Activated T-cell treated with anti-CD3 and anti-CD28 coated beads, Interleukin-2, amount 50 U/mL, for 48 hours (primary cell): ENCODE data around the gene UBE3C.

Experiments
- DNase-seq, 2 experiments: peaks; one replicate each; pipeline ENCODE4 v3.0.0-alpha.2; 2020

Gene UBE3C

DNA sequence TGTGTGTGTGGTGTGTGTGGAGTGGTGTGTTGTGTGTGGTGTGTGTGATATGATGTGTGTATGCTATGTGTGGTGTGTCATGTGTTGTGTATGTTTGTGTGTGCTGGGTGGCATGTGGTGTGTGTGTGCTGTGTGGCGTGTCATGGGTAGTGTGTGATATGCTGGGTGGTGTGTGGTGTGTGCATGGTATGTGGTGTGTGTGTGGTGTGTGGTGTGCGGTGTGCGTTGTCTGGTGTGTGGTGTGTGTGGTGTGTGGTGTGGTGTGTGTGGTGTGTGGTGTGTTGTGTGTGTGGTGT lies 160.5 kb downstream of the UBE3C start:
- DNase-seq: no peak

DNA sequence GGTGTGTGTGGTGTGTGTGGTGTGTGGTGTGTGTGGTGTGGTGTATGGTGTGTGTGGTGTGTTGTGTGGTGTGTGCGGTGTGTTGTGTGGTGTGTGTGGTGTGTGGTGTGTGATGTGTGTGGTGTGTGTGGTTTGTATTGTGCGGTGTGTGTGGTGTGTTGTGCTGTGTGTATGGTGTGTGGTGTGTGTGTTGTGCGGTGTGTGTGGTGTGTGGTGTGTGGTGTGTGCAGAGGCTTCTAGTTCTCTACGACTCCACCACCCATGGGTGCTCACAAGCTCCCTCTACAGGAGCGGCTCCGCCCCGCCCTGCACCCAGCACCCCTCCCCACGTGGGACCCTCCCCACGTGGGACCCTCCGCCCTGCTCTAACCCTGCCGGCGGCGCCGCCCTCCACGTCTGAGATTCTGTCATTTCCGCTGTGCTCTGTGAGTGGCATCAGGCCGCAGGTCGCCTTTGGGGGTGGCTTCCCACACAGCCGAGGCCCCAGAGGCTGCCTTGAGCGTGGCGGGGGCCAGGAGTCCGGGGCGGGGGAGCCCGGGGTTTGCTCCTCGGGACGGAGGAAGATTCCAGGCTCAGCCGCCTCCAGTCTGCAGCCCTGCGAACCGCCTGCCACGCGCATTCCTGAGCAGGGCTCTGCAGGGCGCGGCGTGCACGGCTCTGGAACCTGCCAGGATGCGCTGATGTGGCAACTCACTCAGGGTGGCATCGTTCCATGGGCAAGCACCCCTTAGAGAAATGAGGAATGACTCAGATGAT lies 161.1 kb downstream of the UBE3C start:
- DNase-seq: peak in 1 of 2 experiments; percentile 53

DNA sequence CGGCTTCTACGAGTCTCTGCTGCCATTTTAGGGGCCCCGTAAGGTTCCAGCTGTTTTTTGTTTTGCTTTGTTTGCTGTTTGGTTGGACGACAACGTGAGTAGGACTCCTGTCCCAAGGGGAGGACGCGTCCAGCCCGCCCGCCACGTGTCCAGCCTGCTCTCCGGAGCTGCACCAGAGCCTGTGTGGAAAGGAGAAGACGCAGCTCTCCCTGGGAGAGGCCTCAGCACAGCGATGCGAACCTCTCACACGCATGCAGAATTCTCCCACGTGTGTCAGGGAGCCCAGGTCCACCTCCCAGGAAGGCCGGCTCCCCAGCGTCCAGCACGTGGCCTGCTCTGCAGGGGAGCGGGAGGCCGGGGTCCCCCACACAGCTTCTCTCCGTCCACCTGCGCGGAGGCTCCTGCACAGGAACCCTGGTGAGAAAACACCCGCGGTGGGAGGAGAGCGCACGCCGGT lies 161.7 kb downstream of the UBE3C start:
- no peak for DNase-seq

DNA sequence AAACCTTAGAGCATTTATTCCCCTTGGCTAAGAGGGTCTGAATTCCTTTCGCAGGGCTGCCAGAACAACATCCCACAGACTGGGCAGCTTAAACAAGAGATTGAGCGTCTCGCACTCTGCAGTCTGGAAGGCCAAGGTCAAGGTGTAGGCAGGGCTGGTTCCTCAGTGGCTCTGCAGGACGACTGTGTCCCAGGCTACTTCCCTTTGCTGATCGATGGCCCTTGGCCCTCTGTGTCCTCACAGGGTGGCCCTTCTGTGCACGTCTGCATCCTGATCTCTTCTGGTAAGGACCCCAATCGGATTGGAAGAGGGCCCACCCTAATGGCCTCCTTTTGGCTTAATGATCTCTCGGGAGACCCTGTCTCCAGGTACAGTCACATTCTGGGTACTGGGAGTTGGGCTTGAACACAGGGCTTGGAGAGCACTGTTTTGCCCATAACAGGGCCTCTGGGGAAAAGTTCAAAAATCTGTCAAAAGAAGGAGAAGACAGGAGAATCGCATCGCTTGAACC lies 162.9 kb downstream of the UBE3C start:
- DNase-seq: peak; percentile 41 to 49

DNA sequence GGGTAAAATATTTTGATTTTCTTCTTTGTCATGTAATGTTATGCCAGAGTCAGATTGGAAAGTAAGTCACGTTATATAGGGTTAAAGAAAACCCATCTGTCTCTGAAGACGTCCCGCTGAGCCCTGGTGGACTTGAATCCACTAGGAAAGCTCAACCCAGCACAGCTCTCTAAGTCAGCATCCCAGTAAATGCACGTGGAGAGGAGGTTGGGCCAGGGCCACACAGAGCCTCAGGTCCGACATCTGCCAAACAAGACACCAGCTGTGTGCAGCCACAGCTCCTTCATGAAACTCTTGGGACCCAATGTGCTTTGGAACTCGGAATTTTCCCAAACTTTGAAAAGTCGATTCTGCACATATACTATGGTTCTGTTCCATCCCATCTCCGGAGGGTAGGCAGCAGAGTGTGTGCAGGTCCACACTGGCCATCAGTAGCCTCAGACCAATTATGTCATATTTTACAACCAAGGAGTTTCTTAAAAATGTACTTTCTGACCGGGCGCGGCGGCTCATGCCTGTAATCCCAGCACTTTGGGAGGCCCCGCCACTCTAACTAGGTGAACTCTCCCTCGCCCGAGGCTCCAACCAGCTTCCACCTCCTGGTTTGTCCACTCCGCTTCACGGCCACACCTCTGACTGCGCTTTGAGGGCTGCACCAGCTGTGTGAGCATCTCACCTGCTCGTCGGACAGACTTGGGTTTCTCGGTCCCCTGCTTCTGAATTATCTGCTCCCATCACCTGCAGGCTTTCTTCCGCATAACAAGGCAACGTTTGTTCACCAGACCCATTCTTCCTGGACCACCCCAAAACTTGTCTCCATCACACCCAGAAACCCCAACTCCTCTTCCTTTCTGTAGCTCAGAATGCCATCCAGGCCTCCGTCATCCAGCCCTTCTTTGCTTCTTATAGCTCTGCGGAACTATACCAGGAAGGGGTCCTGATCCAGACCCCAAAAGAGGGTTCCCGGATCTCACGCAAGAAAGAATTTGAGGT lies 168.4 kb downstream of the UBE3C start:
- DNase-seq: no peak

DNA sequence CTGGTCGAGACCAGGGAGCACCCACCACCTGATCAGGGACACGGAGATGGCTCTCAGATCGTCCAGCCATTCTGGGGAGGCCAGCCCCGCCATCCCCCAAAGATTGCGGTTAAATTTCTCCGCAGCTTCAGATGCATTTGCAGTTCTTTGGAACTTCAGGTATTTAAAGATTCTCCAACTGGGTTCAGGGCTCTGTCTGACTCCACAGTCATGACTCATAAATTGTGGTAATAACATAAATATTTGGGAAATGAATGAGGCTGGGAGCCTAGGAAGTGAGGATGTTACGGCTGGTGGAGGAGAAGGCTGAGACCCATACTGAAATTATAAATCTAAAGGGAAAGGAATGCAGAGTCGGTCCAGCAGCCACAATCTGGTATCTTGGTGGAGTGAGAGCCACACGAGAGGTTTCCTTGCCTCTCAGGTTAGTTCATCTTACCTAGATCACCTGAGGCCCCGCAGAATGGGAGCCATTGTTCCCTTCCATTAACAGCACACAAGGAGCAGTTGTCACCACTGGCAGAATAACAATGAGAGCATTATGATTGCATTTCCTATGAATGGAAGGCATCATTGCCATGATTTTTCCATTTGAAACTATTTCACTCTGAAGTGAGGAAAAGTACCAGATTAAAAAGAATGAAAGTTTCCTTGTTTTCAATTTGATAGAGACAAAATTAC lies 171.4 kb downstream of the UBE3C start:
- no peak for DNase-seq

DNA sequence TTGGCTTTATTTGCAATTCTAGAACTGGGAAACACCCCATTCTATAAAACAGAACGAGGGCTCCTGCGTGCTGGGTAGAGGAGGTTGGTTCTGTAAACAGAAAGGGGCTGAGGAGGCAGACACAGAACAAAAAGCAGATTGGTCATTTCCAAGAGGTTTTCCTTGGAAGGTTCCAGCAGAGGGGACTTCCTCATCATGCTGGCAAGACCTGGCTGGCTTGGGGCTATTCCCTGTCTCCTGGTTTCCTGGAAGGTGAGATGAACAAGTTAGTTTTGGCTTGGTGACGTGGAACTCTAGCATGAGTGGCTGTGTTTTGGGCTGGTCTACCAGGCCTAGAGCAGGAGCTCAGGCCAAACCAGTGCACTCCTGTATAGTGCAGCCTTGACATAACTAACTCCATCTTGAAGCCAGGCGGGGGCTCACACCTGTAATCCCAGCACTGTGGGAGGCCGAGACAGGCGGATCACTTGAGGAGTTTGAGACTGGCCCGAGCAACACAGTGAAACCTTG lies 172.0 kb downstream of the UBE3C start:
- no peak for DNase-seq

DNA sequence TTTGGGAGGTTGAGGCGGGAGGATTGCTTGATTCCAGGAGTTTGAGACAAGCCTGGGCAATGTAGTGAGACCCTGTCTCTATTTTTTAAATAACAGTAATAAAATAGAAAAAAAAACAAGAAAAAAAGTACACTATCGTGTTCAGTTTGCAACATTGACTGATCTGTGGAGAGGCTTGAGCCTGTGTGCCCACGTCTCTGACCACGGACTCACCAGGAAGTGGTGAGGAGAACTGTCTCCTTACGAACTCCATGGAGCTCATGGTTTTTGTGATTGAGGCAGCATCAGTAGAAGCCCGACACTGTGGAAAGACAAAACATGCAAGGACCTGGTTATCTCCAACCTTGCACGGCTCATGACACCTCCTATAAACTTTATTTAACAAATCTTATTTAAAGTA lies 174.2 kb downstream of the UBE3C start:
- DNase-seq: no peak

DNA sequence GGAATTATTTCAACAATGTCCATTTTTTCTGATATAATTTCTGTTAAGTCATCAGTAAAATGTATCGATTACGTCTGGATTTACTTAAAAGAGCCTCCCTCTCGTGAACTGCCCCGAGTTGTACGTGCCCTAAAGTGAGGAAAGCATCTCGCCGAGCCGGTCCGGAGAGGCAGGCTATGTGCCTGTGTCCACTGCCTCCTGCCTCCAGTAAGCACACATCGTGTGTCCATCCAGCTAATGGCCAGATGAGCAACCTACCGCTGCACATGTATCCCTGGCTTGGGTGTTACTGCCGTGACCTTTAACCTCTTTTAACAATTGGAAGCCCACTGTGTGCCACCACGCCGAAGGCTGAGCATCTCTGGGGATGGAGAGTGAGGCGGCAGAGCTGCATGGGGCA lies 174.9 kb downstream of the UBE3C start:
- DNase-seq: no peak

DNA sequence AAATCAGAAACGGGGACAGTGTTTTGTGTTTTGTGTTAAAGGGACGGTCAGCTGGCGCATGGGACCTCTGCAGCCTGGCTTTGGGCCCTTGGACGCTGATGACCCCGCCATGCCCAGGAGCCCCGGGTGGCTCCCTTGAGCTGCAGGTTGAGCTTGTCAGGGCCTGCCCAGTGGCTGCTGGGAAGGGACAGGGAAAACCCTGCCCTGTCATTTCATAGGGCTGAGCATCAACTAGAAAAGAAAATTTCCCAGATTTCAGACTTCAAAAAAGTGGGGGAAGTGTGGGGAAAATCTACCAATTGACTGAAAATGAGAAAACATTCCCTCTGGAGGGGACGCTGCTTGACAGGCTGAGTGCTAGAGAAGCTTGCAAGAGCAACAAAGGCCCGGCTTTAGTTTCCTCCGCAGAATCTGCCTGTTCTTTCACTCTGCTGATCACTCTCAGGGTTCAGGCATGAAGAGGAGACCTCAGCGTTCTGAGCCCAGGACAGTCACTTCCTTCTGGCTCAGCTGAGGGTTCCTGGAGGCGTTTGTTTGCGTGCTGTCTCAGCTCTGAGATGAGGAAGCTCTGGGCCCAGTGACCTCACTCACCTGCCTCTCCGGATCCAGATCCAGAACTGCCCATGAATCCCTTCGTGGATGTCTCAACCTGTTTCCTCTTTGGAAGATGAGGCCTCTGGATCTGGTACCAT lies 179.4 kb downstream of the UBE3C start:
- DNase-seq: peak in 1 of 2 experiments; percentile 48
